Hepatocyte (in vitro differentiated cells): ENCODE measurements around the gene EPHB3.

Experiments used
- EZH2 ChIP-seq: fragments of 200-600 bp; sonication (generic); IDR thresholded peaks from 2 replicates; pipeline ENCODE4 v1.6.1; 2016; ENCODE audit warnings: antibody characterized with exemption, mild to moderate bottlenecking, borderline replicate concordance
- TF ChIP-seq, protein P1 (sequence below): fragments of 200-600 bp; sonication (generic); IDR thresholded peaks from 2 replicates; pipeline ENCODE4 v1.5.1; 2016; ENCODE audit warnings: antibody characterized with exemption, mild to moderate bottlenecking; ENCODE audit not compliant: poor library complexity

DNA sequence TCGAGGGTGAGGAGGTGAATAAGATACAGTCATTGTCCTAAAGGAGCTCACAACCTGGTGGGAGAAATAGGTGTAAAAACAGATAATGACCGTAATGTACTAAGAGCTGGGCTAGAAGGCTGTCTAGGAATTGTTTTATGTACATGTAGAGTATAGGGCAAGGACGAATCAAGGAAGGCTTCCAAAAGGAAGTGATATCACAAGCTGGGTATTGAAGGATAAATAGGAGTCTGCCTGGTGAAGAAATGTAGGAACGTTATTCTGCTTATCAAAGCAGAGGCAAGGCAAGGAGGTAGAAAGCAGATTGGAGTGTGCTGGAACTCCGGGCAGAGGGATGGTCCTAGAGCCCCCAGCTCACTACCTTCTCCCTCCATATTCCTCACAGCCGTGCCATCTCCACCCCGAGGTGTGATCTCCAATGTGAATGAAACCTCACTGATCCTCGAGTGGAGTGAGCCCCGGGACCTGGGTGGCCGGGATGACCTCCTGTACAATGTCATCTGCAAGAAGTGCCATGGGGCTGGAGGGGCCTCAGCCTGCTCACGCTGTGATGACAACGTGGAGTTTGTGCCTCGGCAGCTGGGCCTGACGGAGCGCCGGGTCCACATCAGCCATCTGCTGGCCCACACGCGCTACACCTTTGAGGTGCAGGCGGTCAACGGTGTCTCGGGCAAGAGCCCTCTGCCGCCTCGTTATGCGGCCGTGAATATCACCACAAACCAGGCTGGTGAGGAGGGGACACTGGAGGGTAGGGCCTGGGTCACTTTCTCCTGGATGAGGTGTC lies 15.1 kb downstream of the EPHB3 start:
- TF ChIP-seq EZH2: no peak
- TF ChIP-seq, protein P1, sequence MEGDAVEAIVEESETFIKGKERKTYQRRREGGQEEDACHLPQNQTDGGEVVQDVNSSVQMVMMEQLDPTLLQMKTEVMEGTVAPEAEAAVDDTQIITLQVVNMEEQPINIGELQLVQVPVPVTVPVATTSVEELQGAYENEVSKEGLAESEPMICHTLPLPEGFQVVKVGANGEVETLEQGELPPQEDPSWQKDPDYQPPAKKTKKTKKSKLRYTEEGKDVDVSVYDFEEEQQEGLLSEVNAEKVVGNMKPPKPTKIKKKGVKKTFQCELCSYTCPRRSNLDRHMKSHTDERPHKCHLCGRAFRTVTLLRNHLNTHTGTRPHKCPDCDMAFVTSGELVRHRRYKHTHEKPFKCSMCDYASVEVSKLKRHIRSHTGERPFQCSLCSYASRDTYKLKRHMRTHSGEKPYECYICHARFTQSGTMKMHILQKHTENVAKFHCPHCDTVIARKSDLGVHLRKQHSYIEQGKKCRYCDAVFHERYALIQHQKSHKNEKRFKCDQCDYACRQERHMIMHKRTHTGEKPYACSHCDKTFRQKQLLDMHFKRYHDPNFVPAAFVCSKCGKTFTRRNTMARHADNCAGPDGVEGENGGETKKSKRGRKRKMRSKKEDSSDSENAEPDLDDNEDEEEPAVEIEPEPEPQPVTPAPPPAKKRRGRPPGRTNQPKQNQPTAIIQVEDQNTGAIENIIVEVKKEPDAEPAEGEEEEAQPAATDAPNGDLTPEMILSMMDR: no peak
